H1 (cell line): ENCODE measurements around the gene FAM171A1. TPM values are rescaled to one million over a fixed set of nuclear protein-coding genes. Genes with fewer than 3 reads are reported as not detected.

Experiments
- CTCF ChIA-PET: fragments of 300-600 bp; sonication (Branson Sonifier 250); formaldehyde crosslinking; loops from one replicate; lab custom pipeline; 2021; ENCODE audit not compliant: partially characterized antibody; lab: Charles Lee
- POLR2A ChIA-PET: fragments of 300-600 bp; sonication (Branson Sonifier 250); formaldehyde crosslinking; loops from one replicate; lab custom pipeline; 2021; ENCODE audit warnings: inconsistent platforms; ENCODE audit not compliant: partially characterized antibody; lab: Charles Lee
- DNase-seq, 2 experiments: peaks; one replicate each; pipeline versions ENCODE4 v3.0.0 to v3.0.0-alpha.2; 2010 to 2022; ENCODE audit warnings: low spot score in 2 of 2, low read depth in 1 of 2, mixed read lengths in 1 of 2
- FAIRE-seq: peaks from 2 replicates; lab custom pipeline; 2011; peaks lifted over from hg19 to GRCh38; lab: Jason Lieb, UNC
- H2AFZ ChIP-seq: 2 replicates; pipeline ENCODE4 v1.8.1; 2012; ENCODE audit warnings: low read length, inconsistent platforms
- H2AK5ac ChIP-seq: 2 replicates; pipeline ENCODE4 v1.6.1; 2013; ENCODE audit warnings: low read depth, low read length
- H2BK120ac ChIP-seq: replicated peaks from 2 replicates; pipeline ENCODE3; 2013; ENCODE audit warnings: low read depth, low read length, inconsistent platforms
- H2BK12ac ChIP-seq: 2 replicates; pipeline ENCODE4 v1.6.1; 2013; ENCODE audit warnings: low read depth, low read length
- H2BK15ac ChIP-seq: 2 replicates; pipeline ENCODE4 v1.6.1; 2013; ENCODE audit warnings: low read length
- H2BK20ac ChIP-seq: 2 replicates; pipeline ENCODE4 v1.6.1; 2013; ENCODE audit warnings: low read length
- H2BK5ac ChIP-seq: 2 replicates; pipeline ENCODE4 v1.6.1; 2013; ENCODE audit warnings: low read depth, low read length
- H3K14ac ChIP-seq: 2 replicates; pipeline ENCODE4 v1.6.1; 2013; ENCODE audit warnings: inconsistent platforms; ENCODE audit not compliant: insufficient read length
- H3K18ac ChIP-seq: 2 replicates; pipeline ENCODE4 v1.6.1; 2013; ENCODE audit warnings: low read length; ENCODE audit errors: extremely low read depth
- H3K23ac ChIP-seq: 2 replicates; pipeline ENCODE4 v1.6.1; 2013; ENCODE audit warnings: inconsistent platforms; ENCODE audit not compliant: insufficient read length
- H3K23me2 ChIP-seq: 2 replicates; pipeline ENCODE4 v1.6.1; 2013; ENCODE audit warnings: low read depth, low read length
- H3K27ac ChIP-seq: 2 replicates; pipeline ENCODE4 v1.6.1; 2011; ENCODE audit warnings: low read depth, low read length, inconsistent platforms
- H3K27me3 ChIP-seq, 4 experiments: replicated peaks in 1 of 4; 1 replicate in 1 of 4; 2 replicates in 3 of 4; pipeline versions ENCODE4 v1.6.1 to v1.8.1; 2011 to 2013; ENCODE audit warnings: low read length in 3 of 4, mild to moderate bottlenecking in 3 of 4, inconsistent platforms in 2 of 4, mixed read lengths in 2 of 4, moderate library complexity in 1 of 4; ENCODE audit not compliant: control insufficient read depth in 3 of 4, insufficient read depth in 3 of 4; ENCODE audit errors: extremely low read depth in 1 of 4
- H3K36me3 ChIP-seq, 4 experiments: 2 replicates each; pipeline versions ENCODE4 v1.6.1 to v1.8.1; 2011 to 2013; ENCODE audit warnings: mild to moderate bottlenecking in 4 of 4, low read length in 3 of 4, moderate library complexity in 2 of 4, control low read depth in 1 of 4, inconsistent platforms in 1 of 4; ENCODE audit not compliant: insufficient read depth in 4 of 4, control insufficient read depth in 2 of 4
- H3K4ac ChIP-seq: replicated peaks from 2 replicates; pipeline ENCODE3; 2013; ENCODE audit warnings: low read length, low read depth, mixed read lengths, inconsistent platforms; ENCODE audit not compliant: insufficient read length
- H3K4me1 ChIP-seq, 4 experiments: replicated peaks in 1 of 4; 1 replicate in 1 of 4; 2 replicates in 3 of 4; pipeline versions ENCODE4 v1.6.1 to v1.8.1; 2011 to 2013; ENCODE audit warnings: low read length in 3 of 4, inconsistent platforms in 2 of 4, mixed read lengths in 1 of 4; ENCODE audit not compliant: insufficient read depth in 4 of 4, control insufficient read depth in 3 of 4
- H3K4me2 ChIP-seq, 2 experiments: 2 replicates each; pipeline versions ENCODE4 v1.6.1 to v1.8.1; 2011 to 2013; ENCODE audit warnings: low read depth in 2 of 2, low read length in 2 of 2, control low read depth in 1 of 2, inconsistent platforms in 1 of 2, mild to moderate bottlenecking in 1 of 2; ENCODE audit not compliant: insufficient read depth in 1 of 2
- H3K4me3 ChIP-seq, 4 experiments: fragments of 200-600, 300-600 bp in 1 of 4; sonication (generic), shearing (Covaris generic), sonication (Bioruptor Twin) in 1 of 4; 2 replicates each; pipeline versions ENCODE4 v1.5.1 to v1.8.1; 2011 to 2016; ENCODE audit warnings: low read length in 4 of 4, low read depth in 3 of 4, control low read depth in 2 of 4, inconsistent platforms in 2 of 4, mild to moderate bottlenecking in 2 of 4, mixed read lengths in 1 of 4, moderate library complexity in 1 of 4; ENCODE audit not compliant: insufficient read depth in 2 of 4; ENCODE audit errors: extremely low read depth in 1 of 4
- H3K56ac ChIP-seq: replicated peaks from 2 replicates; pipeline ENCODE3; 2013; ENCODE audit warnings: low read depth, mild to moderate bottlenecking, mixed read lengths, low read length, inconsistent platforms; ENCODE audit not compliant: insufficient read length
- H3K79me1 ChIP-seq: 2 replicates; pipeline ENCODE4 v1.6.1; 2013; ENCODE audit warnings: low read depth, low read length, control low read depth
- H3K79me2 ChIP-seq, 2 experiments: 2 replicates each; pipeline versions ENCODE4 v1.6.1 to v1.8.1; 2012 to 2013; ENCODE audit warnings: low read length in 2 of 2, mild to moderate bottlenecking in 2 of 2, inconsistent platforms in 1 of 2; ENCODE audit not compliant: insufficient read depth in 2 of 2, control insufficient read depth in 1 of 2
- H3K9ac ChIP-seq, 4 experiments: replicated peaks in 1 of 4; 1 replicate in 1 of 4; 2 replicates in 3 of 4; pipeline versions ENCODE4 v1.6.1 to v1.8.1; 2011 to 2013; ENCODE audit warnings: low read depth in 3 of 4, low read length in 3 of 4, control low read depth in 2 of 4, mild to moderate bottlenecking in 2 of 4, moderate library complexity in 2 of 4, inconsistent platforms in 1 of 4; ENCODE audit errors: extremely low read depth in 1 of 4
- H3K9me3 ChIP-seq, 2 experiments: 2 replicates each; pipeline versions ENCODE4 v1.6.1 to v1.8.1; 2012 to 2013; ENCODE audit warnings: mild to moderate bottlenecking in 2 of 2, moderate library complexity in 2 of 2, control low read depth in 1 of 2, inconsistent platforms in 1 of 2, low read depth in 1 of 2, low read length in 1 of 2, mixed read lengths in 1 of 2; ENCODE audit not compliant: insufficient read depth in 2 of 2
- H4K20me1 ChIP-seq, 2 experiments: replicated peaks in 1 of 2; 2 replicates each; pipeline versions ENCODE3 to v1.8.1; 2011 to 2013; ENCODE audit warnings: inconsistent platforms in 2 of 2, low read length in 2 of 2, mild to moderate bottlenecking in 1 of 2; ENCODE audit not compliant: insufficient read depth in 2 of 2, control insufficient read depth in 1 of 2
- H4K5ac ChIP-seq: 2 replicates; pipeline ENCODE4 v1.6.1; 2013; ENCODE audit warnings: low read length, low read depth, mixed read lengths, inconsistent platforms; ENCODE audit not compliant: insufficient read length
- H4K8ac ChIP-seq: 2 replicates; pipeline ENCODE4 v1.8.0; 2013; ENCODE audit warnings: mild to moderate bottlenecking, moderate library complexity, low read length, inconsistent platforms; ENCODE audit not compliant: insufficient read depth; ENCODE audit errors: extremely low read depth
- H4K91ac ChIP-seq: replicated peaks from 2 replicates; pipeline ENCODE3; 2013; ENCODE audit warnings: low read length, mixed read lengths, inconsistent platforms; ENCODE audit not compliant: insufficient read length
- JUN ChIP-seq: IDR thresholded peaks from 2 replicates; pipeline ENCODE4 v1.6.1; 2011; ENCODE audit warnings: low read depth, mild to moderate bottlenecking, improper control_type of control experiment, low read length
- WGBS, 2 experiments: shearing (Covaris generic) in 1 of 2; methylation state at CpG; one replicate each; pipeline versions ENCODE4 v1.1.6 to v1.1.7; 2013 to 2015; ENCODE audit warnings: low lambda C conversion rate in 2 of 2, mixed read lengths in 2 of 2, inconsistent platforms in 1 of 2, low coverage in 1 of 2, missing lambda C conversion rate in 1 of 2; ENCODE audit not compliant: insufficient replicate concordance in 2 of 2, insufficient coverage in 1 of 2, insufficient read length in 1 of 2; ENCODE audit errors: extremely low coverage in 1 of 2, missing lambda C conversion rate in 1 of 2; 5-methylcytosine and 5-hydroxymethylcytosine counted together
- polyA plus RNA-seq, 7 experiments: library from polyadenylated mRNA; depleted of rRNA in 3 of 7; stranded (reverse) in 5 of 7; unstranded in 2 of 7; fragments of >200 nt in 5 of 7; fragments of 200-250 nt in 2 of 7; gene quantifications; 1 replicate in 5 of 7; 2 replicates in 1 of 7; 4 replicates in 1 of 7; pipeline versions ENCODE4 v1.2.1 to v1.2.3, GENCODE V29; 2011 to 2013; ENCODE audit warnings: missing spikeins in 2 of 7, mixed read lengths in 2 of 7
- total RNA-seq: library from RNA; stranded (reverse); fragmentation: NEBNext Ultra II Directional; extraction: Animal tissue kit (Norgen Biotek cat#: 25700); gene quantifications from 2 replicates; pipeline ENCODE4 v1.2.1, GENCODE V29; 2021

Gene FAM171A1
- total and polyA plus RNA-seq, 2 of the 8 experiments (the other 6 are each of a cell fraction or from before 2014, with no cell fraction given), result 26.6 to 42.1 TPM

DNA sequence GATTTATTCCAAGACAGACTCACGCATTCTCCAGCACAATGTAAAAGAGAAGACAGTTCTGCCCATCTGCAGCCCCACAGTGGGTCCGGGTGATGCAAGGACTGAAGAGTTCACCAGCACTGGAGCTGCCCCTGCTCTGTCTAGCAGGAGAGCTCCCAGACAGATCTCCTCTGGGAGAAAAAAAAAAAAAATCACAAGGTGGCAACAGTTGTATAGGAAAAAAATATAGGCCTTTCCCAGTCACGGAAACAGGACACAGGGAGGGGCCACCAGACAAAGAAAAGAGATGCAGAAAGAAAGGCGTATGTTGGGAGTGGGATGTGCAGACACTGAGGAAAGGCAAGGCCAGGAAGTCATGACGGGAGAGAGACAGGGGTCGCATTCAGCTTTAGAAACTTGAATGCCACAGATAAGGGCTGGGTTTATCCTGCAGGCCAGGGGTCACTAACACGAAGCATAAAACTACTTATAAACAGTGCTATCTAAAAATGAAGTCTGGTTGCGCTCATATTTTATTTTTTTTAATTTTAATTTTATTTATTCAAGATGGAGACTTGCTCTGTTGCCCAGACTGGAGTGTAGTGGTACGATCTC lies 54.1 kb downstream of the FAM171A1 start:
- H3K4ac ChIP-seq, result no peak overlapping the region
- no peak overlapping the region for H3K14ac ChIP-seq
- H4K91ac ChIP-seq, result no peak overlapping the region
- no peaks in the 10 kb centered on the region for H3K27me3 ChIP-seq
- no peak overlapping the region for H2BK15ac ChIP-seq
- H3K27ac ChIP-seq, result no peak overlapping the region
- H2BK20ac ChIP-seq, result no peak overlapping the region
- no peaks in the 10 kb centered on the region for H3K9me3 ChIP-seq
- TF ChIP-seq JUN, result no peak
- H3K4me1 ChIP-seq, result peaks cover 5 to 19% (median 12%) of the 10 kb centered on the region in 4 experiments; a peak in 6 of 7 replicates
- CTCF ChIA-PET, result interaction anchor here (0.7 to 1.5 kb wide), 2 partner anchors 10 to 143 kb away, joined by 3 to 4 read pairs; no protein-coding TSS in a partner anchor
- H3K23me2 ChIP-seq, result no peaks in the 10 kb centered on the region
- H2BK120ac ChIP-seq, result no peak overlapping the region
- H3K4me3 ChIP-seq, result no peak overlapping the region
- no peak overlapping the region for H3K9ac ChIP-seq
- H3K18ac ChIP-seq, result no peak overlapping the region
- WGBS, 2 experiments, result 86% methylated on average over 9 of the region's 9 CpGs; no CpG with 5 or more reads in 1 of the 2 experiments
- no peak overlapping the region for H3K4me2 ChIP-seq
- H3K56ac ChIP-seq, result no peak overlapping the region
- H2BK5ac ChIP-seq, result no peak overlapping the region
- peaks cover 4% of the 10 kb centered on the region for H3K79me1 ChIP-seq
- DNase-seq (no peak), FAIRE-seq (no peak)
- H3K79me2 ChIP-seq, result 0 out of 4 replicates have a peak, but pooled peaks cover 0 to 2% of the 10 kb centered on the region in 2 experiments
- peaks cover 0 to 2% of the 10 kb centered on the region in 2 experiments for H4K20me1 ChIP-seq
- POLR2A ChIA-PET, result interaction anchor here (0.6 kb wide), 1 partner anchor 496 kb away, joined by 3 read pairs; no protein-coding TSS in a partner anchor
- H4K8ac ChIP-seq, result no peak overlapping the region
- H2BK12ac ChIP-seq, result no peak overlapping the region
- H3K36me3 ChIP-seq, result no peaks in the 10 kb centered on the region
- no peak overlapping the region for H2AK5ac ChIP-seq
- H2AFZ ChIP-seq, result no peak overlapping the region
- no peak overlapping the region for H4K5ac ChIP-seq
- H3K23ac ChIP-seq, result no peak overlapping the region
